Activated CD8-positive, alpha-beta T cell treated with anti-CD3 and anti-CD28 coated beads for 36 hours (primary cell): Measurements from ENCODE around the gene DKK3. TPM values are rescaled to one million over a fixed set of nuclear protein-coding genes. Genes with fewer than 3 reads are reported as not detected.

Source experiments
- ATAC-seq: fragments of 200-7000 bp; cut with Tn5 transposase; one replicate; pipeline ENCODE4 v1.10.0; 2021; ENCODE audit warnings: mild to moderate bottlenecking, moderate library complexity
- CTCF ChIA-PET: fragments of 350-600 bp; sonication (Branson Sonifier 250); formaldehyde crosslinking; loops from one replicate; lab custom pipeline; 2021; ENCODE audit warnings: antibody characterized with exemption; lab: Charles Lee
- POLR2A ChIA-PET: fragments of 350-600 bp; sonication (Branson Sonifier 250); formaldehyde crosslinking; loops from one replicate; lab custom pipeline; 2021; ENCODE audit warnings: antibody characterized with exemption; lab: Charles Lee
- DNase-seq: peaks from one replicate; pipeline ENCODE4 v3.0.0-alpha.2; 2020
- H3K27ac Mint-ChIP-seq: one replicate; pipeline ENCODE4 v1.8.0; 2021; ENCODE audit warnings: mild to moderate bottlenecking, mixed read lengths
- H3K27me3 Mint-ChIP-seq: one replicate; pipeline ENCODE4 v1.8.0; 2021; ENCODE audit warnings: mixed read lengths
- H3K36me3 Mint-ChIP-seq: one replicate; pipeline ENCODE4 v1.8.0; 2021; ENCODE audit warnings: low read depth, mixed read lengths
- H3K4me1 Mint-ChIP-seq: one replicate; pipeline ENCODE4 v1.8.0; 2021; ENCODE audit warnings: low read depth, mixed read lengths
- H3K4me3 Mint-ChIP-seq: one replicate; pipeline ENCODE4 v1.8.0; 2021; ENCODE audit warnings: mild to moderate bottlenecking, moderate library complexity, mixed read lengths
- H3K9me3 Mint-ChIP-seq: one replicate; pipeline ENCODE4 v1.8.0; 2021; ENCODE audit warnings: mixed read lengths
- CTCF ChIP-seq: fragments of 200-600 bp; IDR thresholded peaks from one replicate; pipeline ENCODE4 v1.8.0; 2022; ENCODE audit warnings: antibody characterized with exemption, mild to moderate bottlenecking
- intact Hi-C: fragments of 100-400 bp; cut with micrococcal nuclease; formaldehyde crosslinking; loops from one replicate; pipeline ENCODE4 v1.10.0; 2022
- total RNA-seq, 2 experiments: library from RNA; stranded (reverse); gene quantifications; one replicate each; pipeline ENCODE4 v1.2.3, GENCODE V29; 2021

The DKK3 gene
- total RNA-seq, 2 experiments from 2014 or later: not detected

GRCh38 chr11:11913395-11913794, 95.0 kb downstream of the DKK3 start:
- intact Hi-C loops: no loop called here
- CTCF ChIA-PET: interaction anchor here (1.5 kb wide), 1 partner anchor 54 kb away, joined by 4 read pairs; no protein-coding TSS in a partner anchor
- DNase-seq: no peak
- Mint-ChIP-seq H3K9me3 (no peaks in the 10 kb centered on the region), H3K27me3 (no peaks in the 10 kb centered on the region), H3K4me1 (no peaks in the 10 kb centered on the region), H3K4me3 (no peak overlapping the region), H3K36me3 (peaks cover 17% of the 10 kb centered on the region), H3K27ac (no peak overlapping the region)
- POLR2A ChIA-PET: interaction anchor here (0.6 kb wide), 1 partner anchor 1104 kb away, joined by 3 read pairs; no protein-coding TSS in a partner anchor
- no peak for TF ChIP-seq CTCF
- ATAC-seq: no peak

Other genes with a start within 250 kb of the DKK3 start
- gene USP47, start 166.7 kb downstream of the DKK3 start, total RNA-seq: 10 to 100 TPM; 37.8 to 39.7 TPM
- 100 to 1,000 TPM in 1 of 2 experiments, 10 to 100 TPM in 1; 99.8 to 105 TPM for gene MICAL2, start 102.0 kb upstream of the DKK3 start, total RNA-seq